Stimulated activated CD4-positive, alpha-beta T cell treated with anti-CD3 and anti-CD28 coated beads, Interleukin-2, amount 100 ng/mL, for 48 hours (primary cell): ENCODE data around the gene TM9SF1.
A peak's percentile ranks its signal among the peaks of the same experiment; 100 is the strongest.

Experiments
- DNase-seq, 2 donors: peaks; one replicate each; pipeline ENCODE4 v3.0.0-alpha.2; 2020

The TM9SF1 gene

DNA sequence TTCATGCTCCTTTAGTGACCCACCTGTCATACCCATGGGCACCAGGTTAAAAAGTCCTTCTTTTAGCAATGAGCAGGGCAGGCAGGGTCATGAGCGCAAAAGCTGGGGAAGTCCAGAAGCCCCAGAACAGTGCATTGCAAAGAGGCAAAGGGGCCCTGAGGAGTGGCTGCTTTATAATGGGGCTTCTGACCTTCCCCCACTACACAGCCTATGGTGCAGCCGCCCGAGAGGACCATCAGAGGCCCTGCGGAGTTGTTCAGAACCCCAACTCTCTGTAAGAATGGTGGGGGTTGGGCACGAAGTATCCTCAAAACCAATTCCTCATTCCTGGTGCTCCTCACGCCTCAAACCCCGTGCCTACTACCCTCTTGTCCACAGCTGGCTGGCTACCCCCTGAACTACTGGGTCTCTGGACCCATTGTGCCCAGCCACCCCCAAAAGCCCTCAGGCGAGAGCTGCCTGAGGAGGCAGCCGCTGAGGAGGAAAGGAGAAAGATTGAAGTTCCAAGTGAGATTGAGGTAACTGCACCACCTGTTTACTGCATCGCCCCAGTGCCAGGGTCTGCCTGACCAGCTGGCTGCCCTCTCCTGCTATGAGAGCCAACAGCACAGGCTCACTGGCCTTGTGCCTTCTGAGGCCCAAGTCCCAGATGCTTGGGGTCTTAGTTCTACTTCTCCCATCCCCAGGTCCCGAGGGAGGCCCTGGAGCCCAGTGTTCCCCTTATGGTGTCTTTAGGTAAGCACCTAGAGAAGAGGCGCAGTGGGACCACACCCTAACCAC lies 16.7 kb downstream of the TM9SF1 start:
- DNase-seq, result no peak

DNA sequence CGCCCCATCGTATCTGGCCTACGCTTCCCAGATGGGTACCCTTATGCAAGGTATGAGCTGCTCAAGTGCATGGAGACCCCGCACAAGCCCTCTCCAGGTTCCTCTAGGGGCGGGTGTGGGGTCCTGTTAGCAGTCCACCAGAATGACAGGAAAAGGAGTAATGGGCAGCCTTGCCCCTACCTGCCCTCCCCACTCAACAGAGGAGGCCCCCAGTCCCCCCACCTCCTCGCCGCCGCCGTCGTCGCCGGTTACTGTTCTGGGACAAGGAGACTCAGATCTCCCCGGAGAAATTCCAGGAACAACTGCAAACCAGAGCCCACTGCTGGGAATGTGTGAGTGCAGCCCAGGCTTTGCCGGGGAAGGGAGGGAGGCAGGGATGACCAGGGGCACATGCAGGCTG lies 17.4 kb downstream of the TM9SF1 start:
- no peak for DNase-seq

DNA sequence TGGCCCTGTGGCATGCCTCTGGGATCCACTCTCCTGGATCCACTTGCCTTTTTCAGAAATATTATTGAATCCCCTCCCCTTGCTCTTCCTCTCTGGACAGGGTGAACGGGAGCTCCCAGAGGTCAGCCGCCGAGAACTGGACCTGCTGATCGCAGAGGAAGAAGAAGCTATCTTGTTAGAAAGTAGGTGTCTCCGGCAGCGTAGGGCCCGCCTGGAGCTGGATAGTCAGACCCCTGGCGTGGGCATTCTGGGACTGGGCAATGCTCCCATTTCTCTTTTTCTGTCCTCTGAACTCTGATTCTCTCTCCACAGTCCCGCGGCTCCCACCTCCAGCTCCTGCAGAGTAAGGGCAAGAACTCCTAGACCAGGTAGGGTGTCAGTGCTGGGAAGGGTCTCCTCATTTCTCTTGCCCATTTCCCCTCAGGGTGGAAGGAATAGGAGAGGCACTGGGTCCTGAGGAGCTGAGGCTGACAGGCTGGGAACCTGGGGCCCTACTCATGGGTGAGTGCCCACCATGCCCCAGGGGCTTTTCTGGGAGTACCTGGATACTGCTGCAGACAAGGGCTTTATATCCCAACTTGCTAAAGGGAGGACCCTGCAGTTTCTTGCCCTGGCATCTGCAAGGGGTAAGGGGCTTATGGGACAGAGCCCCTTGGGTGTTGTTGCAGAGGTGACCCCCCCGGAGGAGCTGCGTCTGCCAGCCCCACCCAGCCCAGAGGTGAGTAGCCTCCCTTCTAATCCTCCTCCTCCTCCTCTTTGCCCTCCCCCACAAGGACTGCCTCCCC lies 18.0 kb downstream of the TM9SF1 start:
- no peak for DNase-seq

DNA sequence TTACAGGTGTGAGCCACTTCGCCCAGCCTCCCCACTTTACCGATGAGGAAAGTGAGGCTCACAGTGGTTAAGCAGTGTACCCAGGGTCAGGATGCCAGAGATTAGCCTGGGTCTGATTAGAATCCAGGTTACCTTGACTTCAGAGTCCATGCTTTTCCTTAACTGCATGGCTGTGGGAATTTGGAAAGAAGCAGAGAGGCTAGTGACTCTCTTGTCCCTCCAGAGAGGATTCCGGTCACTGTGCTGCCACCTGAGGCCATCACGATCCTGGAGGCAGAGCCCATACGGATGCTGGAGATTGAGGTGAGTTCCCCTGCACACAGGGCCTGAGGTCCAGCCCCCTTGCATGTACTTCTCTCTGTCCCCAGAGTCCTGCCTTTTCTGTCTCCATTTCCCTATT lies 18.6 kb downstream of the TM9SF1 start:
- DNase-seq, result no peak

DNA sequence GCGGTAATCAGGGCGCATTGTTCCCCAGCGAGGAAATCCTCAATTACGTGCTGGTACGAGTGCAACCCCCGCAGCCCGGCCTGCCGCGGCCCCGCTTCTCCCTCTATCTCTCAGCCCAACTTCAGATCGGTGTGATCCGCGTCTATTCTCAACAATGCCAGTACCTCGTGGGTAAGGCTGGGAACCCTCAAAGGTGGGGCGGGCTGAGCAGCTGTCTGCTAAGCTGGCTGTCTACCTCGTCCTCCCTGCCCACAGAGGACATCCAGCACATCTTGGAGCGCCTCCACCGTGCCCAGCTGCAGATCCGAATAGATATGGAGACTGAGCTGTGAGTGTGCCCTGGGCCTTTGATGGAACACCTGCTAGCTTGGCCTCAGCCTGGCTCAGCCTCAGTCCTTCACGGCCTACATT lies 22.4 kb downstream of the TM9SF1 start:
- DNase-seq, result no peak

DNA sequence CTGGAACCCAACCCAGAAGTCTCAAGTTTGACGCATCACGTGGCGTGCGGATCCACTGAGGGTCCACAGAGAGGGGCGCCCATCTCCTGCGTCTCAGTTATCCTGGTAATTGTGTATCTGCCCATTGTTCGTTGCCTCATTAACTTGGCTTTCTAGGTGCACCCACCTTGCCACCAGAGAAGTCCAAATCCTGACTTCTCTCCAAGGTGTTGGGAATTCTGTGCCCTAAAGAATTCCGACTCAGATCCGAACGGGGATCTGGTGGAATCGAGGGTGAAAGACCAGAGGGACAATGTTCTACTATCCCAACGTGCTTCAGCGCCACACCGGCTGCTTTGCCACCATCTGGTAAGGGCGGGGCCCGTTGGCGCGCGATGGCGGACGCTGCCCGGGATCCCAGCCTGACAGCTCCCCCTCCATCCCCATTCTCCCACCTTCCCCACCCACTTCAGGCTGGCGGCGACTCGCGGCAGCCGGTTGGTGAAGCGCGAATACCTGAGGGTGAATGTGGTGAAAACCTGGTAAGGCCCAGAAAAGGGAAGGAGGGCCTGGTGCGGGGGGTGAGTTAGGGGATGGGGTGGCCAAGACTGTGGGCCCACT lies 22.9 kb downstream of the TM9SF1 start:
- DNase-seq, result no peak

DNA sequence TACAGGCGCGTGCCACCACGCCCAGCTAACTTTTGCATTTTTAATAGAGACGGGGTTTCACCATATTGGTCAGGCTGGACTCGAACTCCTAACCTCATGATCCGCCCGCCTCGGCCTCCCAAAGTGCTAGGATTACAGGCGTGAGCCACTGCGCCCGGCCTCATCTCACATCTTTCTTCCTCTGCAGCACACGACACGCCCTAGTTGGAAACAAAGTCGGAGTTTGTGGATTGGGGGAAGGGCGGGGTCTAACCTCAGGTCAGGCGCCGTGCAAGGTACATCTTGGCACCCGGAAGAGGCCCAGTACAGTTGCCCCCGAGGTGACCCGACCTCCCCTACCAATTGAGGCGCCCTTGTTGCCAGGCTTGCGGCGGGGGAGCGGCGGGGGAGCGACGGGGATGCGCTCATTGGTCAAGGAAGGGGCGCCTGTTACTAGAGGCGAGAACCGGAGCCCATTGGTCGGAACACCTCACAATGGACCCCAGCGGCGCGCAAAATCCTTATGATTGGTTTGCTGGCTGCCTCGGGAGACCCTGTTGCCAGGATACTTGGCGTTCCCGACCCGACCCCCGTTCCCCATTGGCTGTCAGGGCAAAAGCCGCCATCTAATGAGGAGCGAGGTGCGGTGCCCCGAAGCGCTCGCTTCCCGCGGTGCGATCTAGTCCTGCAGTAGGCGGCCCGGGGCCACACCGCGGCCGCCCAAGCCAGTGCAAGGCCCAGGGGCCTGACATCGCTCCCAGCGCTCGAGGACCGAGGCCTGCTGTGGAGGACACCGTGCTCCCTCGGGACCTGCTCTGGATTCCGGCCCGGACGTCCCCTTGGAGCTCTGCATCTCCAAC lies 23.6 kb downstream of the TM9SF1 start, which contains the start of gene REC8:
Gene REC8, plus strand, starts transcription at position 659 of the 839 bp plus-strand sequence. CDS start 473 bp downstream, outside the sequence.
- DNase-seq, result peak; percentile 44 to 46

DNA sequence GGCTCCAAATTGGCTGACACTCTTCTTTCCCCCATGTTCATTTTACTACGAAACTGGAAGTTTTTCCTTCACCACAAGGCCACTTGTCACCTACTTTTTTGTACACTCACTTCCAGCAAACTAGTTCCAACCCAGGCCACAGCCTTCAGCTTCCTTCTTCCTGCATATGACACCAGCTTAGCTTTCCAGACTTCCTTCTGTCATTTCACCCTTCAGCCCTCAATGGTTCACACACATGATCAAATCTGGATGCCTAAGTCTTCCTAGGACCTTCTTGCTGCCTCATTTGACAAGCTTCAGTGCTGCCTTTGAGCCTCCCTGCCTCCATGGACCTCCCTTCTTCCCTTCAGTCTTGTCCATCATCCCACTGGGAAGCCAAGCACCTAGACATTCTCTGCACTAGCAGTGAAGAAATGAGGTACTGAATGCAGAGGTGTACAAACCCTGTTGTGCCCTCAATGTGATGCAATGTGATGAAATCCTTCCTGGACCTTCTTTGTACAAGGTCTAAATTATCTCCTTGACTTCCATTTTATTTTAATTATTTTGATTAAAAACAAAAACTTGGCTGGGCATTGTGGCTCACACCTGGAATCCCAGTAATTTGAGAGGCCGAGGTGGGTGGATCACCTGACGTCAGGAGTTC lies 27.6 kb downstream of the TM9SF1 start:
- DNase-seq, result no peak

DNA sequence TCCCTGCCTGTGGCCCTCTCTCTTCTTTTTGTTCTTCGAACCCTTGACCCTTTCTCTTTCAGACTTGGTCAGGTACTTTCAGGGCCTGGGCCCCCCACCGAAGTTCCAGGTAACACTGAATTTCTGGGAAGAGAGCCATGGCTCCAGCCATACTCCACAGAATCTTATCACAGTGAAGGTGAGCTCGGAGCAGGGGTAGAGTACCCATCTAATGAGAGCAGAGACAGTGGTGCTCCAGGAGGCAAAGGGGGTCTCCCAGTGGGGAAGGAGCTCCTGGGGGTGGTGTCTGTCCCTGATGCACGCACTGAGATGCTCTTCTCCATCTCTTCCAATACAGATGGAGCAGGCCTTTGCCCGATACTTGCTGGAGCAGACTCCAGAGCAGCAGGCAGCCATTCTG lies 29.5 kb downstream of the TM9SF1 start:
- no peak for DNase-seq

DNA sequence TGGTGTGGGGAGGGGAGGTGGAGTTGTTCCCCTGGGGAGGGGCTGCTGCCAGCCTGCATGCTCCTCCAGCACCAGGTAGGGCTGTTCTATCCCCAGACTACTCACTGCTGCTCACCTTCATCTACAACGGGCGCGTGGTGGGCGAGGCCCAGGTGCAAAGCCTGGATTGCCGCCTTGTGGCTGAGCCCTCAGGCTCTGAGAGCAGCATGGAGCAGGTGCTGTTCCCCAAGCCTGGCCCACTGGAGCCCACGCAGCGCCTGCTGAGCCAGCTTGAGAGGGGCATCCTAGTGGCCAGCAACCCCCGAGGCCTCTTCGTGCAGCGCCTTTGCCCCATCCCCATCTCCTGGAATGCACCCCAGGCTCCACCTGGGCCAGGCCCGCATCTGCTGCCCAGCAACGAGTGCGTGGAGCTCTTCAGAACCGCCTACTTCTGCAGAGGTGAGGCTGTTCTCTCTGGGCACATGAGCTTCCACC lies 30.7 kb downstream of the TM9SF1 start:
- DNase-seq, result no peak

DNA sequence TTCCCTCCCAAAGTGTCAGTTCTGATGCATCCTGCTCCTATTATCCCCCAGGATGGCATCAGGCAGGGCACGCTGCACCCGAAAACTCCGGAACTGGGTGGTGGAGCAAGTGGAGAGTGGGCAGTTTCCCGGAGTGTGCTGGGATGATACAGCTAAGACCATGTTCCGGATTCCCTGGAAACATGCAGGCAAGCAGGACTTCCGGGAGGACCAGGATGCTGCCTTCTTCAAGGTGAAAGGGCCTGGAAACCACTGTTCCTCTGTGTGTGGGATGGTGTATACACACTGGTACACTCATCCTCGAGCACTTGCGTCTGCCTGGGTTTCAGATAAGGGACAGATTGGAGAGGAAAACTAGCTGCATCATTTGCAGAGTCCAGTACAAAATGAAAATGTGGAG lies 33.1 kb downstream of the TM9SF1 start:
- no peak for DNase-seq

DNA sequence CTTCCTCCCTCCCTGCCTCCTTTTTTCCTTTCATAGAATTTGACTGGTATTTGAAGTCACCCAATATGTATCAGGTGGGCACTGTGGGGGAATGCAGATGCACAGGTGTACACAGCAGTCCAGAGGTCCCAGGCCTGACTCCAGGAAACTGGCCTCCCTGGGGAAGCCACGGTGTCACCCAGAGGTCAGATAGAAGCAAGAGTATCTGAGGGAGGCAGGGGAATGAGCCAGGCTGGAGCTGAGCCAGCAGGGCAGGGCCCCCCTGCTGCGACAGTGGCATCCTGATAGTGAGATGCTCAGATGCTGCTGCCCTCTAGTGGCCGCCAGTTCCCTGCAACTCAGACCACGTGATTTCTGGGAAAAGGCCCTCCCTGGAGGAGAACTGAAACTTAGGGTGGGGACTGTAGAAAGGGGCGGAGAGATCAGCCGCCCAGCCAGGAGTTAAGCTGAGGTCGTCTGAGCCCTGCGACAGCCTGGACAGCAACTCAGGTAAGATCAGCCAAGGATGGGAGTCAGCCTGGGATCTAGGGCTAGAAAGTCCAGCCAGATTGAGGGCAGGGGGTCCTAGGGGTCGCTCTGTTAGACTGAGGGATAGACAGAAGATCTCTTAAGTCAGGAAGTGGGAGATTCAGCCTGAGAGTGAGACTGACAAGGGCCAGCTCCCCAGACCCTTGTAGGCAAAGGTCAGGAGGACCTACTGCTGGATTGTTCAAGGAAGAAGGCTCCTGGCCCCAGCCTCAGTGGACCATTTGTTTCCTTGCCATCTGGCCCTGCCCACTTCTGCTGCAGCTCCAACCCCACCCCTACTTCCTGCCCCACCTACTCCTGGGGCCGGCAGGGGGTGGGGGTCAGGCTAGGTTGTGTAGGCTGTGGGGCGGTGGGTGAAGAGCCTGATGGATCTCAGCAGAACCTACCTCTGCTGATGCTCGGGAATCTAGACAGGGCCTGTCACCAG lies 34.1 kb downstream of the TM9SF1 start, which contains the start of gene IRF9:
Gene IRF9, plus strand, starts transcription at position 416 of the 955 bp plus-strand sequence. CDS start 880 bp downstream, outside the sequence.
- peak; percentile 100 for DNase-seq

DNA sequence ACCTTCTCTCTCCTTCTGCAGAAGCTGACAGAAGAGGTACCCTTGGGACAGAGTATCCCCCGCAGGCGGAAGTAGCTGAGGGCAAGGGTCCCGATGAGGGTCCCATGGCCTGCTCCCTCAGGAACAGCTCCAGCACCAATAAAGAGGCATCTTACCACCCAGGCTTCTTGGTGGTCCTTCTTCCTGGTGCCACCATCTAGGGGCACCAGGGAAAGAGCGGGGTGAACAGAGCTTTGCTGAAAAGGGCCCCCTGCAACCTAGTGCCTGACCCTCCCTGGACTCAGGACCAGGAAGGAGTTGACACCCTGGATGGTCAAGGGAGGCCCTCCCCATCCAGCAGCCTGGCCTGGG lies 34.8 kb downstream of the TM9SF1 start:
- no peak for DNase-seq

DNA sequence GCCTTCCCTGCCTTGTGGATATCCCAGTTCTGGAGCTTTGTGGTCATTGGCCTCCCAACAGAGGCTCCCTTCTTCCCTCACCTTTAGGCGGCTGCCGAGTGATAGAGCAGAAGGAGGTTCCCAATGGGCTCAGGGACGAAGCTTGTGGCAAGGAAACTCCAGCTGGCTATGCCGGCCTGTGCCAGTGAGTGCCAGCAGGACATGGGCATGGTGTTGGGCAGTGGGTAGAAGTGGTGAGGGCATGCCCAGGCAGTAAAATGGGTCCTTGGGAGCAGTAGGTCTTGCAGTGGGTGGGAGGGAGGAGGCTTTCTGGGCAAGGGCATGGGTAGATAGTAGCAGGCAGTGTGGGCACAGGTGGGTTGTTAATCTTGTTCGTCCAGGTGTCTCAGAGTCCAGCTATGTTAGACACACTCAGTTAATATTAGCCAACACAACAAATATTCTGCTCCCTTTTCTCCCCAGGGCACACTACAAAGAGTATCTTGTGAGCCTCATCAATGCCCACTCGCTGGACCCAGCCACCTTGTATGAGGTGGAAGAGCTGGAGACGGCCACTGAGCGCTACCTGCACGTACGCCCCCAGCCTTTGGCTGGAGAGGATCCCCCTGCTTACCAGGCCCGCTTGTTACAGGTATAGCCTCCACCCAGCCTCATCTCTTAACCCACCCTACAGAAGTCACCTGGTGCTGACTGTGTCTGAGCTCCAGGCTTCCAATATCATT lies 35.3 kb downstream of the TM9SF1 start:
- DNase-seq, result no peak

DNA sequence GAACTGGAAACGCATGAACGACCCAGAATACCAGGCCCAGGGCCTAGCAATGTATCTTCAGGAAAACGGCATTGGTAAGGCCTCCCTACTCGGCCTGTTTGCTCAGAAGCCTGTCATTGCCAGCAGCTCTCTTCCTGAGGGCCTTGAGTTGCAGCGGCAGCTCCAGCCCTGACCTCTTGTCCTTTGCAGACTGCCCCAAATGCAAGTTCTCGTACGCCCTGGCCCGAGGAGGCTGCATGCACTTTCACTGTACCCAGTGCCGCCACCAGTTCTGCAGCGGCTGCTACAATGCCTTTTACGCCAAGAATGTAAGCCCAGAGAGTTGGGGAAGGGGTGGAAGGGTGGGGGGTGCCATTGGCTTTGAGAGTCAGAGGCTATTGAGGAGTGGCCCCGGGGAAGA lies 37.9 kb downstream of the TM9SF1 start:
- no peak for DNase-seq

DNA sequence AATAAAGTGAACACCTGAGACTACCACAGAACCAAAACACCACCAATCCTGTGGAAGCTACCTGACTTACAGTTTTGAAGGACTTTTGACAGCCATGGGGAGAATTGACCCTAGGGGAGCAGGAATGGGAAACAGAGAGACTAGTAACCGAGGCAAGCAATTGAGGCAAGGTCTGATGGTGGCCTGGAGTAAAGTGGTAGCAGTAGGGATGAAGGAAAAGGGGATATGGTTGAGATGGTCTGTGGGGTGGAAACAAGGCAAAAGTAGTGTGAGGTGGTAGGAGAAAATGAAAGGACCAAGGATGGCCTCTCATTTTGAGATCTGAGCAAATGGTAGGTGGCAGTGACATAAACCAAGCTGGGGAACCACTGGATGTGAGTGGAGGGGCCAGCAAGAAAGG lies 38.4 kb downstream of the TM9SF1 start:
- DNase-seq, result no peak

DNA sequence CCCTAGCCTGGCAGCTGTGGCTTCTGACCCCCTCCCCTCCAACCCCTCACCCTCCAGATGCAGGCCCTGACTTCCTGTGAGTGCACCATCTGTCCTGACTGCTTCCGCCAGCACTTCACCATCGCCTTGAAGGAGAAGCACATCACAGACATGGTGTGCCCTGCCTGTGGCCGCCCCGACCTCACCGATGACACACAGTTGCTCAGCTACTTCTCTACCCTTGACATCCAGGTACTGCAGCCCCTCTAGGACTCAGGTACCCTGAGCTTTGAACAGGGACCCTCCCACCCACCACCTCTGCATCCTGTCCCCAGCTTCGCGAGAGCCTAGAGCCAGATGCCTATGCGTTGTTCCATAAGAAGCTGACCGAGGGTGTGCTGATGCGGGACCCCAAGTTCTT lies 40.1 kb downstream of the TM9SF1 start:
- no peak for DNase-seq

DNA sequence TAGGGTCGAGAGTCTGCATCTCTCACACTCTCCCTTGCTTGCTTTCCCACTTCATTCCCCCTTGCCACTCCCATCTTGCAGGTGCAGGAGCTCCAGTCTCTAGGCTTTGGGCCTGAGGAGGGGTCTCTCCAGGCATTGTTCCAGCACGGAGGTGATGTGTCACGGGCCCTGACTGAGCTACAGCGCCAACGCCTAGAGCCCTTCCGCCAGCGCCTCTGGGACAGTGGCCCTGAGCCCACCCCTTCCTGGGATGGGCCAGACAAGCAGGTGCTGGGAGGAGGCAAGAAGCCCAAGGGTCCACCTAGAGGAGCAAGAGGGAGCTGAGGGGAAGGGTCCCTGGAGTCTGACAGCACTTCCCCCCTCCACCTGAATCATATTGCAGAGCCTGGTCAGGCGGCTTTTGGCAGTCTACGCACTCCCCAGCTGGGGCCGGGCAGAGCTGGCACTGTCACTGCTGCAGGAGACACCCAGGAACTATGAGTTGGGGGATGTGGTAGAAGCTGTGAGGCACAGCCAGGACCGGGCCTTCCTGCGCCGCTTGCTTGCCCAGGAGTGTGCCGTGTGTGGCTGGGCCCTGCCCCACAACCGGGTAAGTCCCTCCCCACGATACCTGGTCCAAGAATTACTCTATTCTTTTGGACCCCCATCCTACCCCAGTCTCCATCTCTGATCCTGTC lies 43.7 kb downstream of the TM9SF1 start:
- DNase-seq, result no peak

DNA sequence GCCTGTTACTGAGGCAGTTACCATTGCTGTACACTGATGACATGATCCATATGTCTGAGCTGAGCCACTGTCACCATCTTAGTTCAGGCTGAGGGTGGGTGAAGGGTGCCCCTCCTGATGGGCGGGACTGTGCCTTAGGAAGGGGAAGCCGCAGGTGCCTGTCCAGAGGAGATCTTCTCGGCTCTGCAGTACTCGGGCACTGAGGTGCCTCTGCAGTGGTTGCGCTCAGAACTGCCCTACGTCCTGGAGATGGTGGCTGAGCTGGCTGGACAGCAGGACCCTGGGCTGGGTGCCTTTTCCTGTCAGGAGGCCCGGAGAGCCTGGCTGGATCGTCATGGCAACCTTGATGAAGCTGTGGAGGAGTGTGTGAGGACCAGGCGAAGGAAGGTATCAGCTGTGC lies 44.2 kb downstream of the TM9SF1 start:
- no peak for DNase-seq

DNA sequence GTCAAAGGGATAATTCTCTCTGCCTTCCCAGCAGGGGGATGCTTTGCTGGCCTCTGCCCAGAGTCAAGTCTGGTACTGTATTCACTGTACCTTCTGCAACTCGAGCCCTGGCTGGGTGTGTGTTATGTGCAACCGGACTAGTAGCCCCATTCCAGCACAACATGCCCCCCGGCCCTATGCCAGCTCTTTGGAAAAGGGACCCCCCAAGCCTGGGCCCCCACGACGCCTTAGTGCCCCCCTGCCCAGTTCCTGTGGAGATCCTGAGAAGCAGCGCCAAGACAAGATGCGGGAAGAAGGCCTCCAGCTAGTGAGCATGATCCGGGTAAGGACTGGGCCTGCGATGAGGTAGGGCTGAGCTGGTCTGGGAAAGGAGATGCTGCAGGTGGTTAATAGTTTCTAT lies 44.7 kb downstream of the TM9SF1 start:
- DNase-seq, result no peak
